HepG2 (cell line): Measurements from ENCODE around the gene CDK1. TPM values are rescaled to one million over a fixed set of nuclear protein-coding genes. Genes with fewer than 3 reads are reported as not detected.

Experiments
- ARHGAP35 ChIP-seq: sonication (generic); formaldehyde crosslinking; IDR thresholded peaks from 2 replicates; pipeline ENCODE4 v1.9.0; 2022; ENCODE audit warnings: mild to moderate bottlenecking, inconsistent platforms, moderate library complexity, missing genetic modification reagents, borderline replicate concordance
- ATF1 ChIP-seq: IDR thresholded peaks from 2 replicates; pipeline ENCODE4 v1.6.1; 2016; ENCODE audit warnings: mild to moderate bottlenecking, control low read depth
- ATF7-NPFF ChIP-seq: sonication (generic); formaldehyde crosslinking; IDR thresholded peaks from 2 replicates; pipeline ENCODE4 v1.8.1; 2023; ENCODE audit warnings: mild to moderate bottlenecking, low read depth, missing genetic modification reagents, moderate library complexity
- ATRX ChIP-seq: sonication (generic); formaldehyde crosslinking; IDR thresholded peaks from 2 replicates; pipeline ENCODE4 v1.4.0; 2020; ENCODE audit warnings: missing genetic modification reagents, borderline replicate concordance
- BORCS8-MEF2B ChIP-seq: sonication (generic); formaldehyde crosslinking; IDR thresholded peaks from 2 replicates; pipeline ENCODE4 v1.8.0; 2022; ENCODE audit warnings: mild to moderate bottlenecking, missing genetic modification reagents
- CENPX ChIP-seq: sonication (generic); formaldehyde crosslinking; IDR thresholded peaks from 2 replicates; pipeline ENCODE4 v1.9.0; 2021; ENCODE audit warnings: mild to moderate bottlenecking, missing genetic modification reagents, moderate library complexity
- CSRNP1 ChIP-seq: sonication (generic); formaldehyde crosslinking; IDR thresholded peaks from 2 replicates; pipeline ENCODE4 v1.8.1; 2023; ENCODE audit warnings: mild to moderate bottlenecking, missing genetic modification reagents
- DRAP1 ChIP-seq: IDR thresholded peaks from 2 replicates; pipeline ENCODE4 v1.6.1; 2016; ENCODE audit warnings: missing genetic modification reagents, missing compliant biosample characterization
- E2F1 ChIP-seq: sonication (generic); formaldehyde crosslinking; IDR thresholded peaks from 2 replicates; pipeline ENCODE4 v1.5.0; 2020; ENCODE audit warnings: missing genetic modification reagents
- FOXK2 ChIP-seq: fragments of 450-650 bp; IDR thresholded peaks from 2 replicates; pipeline ENCODE4 v1.6.1; 2016
- MNT ChIP-seq: fragments of 450-650 bp; IDR thresholded peaks from 2 replicates; pipeline ENCODE4 v1.6.1; 2016
- NCOA2 ChIP-seq: sonication (generic); formaldehyde crosslinking; IDR thresholded peaks from 2 replicates; pipeline ENCODE4 v1.8.0; 2022; ENCODE audit warnings: inconsistent platforms
- NFYB ChIP-seq: sonication (generic); formaldehyde crosslinking; IDR thresholded peaks from 2 replicates; pipeline ENCODE4 v1.4.0; 2020; ENCODE audit warnings: missing genetic modification reagents
- NFYC ChIP-seq: IDR thresholded peaks from 2 replicates; pipeline ENCODE4 v1.6.1; 2016; ENCODE audit warnings: missing genetic modification reagents, missing compliant biosample characterization
- NKX3-1 ChIP-seq: sonication (generic); formaldehyde crosslinking; IDR thresholded peaks from 2 replicates; pipeline ENCODE4 v1.5.0; 2020; ENCODE audit warnings: missing genetic modification reagents
- RBM39 ChIP-seq: fragments of 200-400 bp; formaldehyde crosslinking; IDR thresholded peaks from one replicate; pipeline ENCODE4 v1.6.1; 2018; ENCODE audit warnings: antibody characterized with exemption, mild to moderate bottlenecking, low read depth, low read length; ENCODE audit not compliant: poor library complexity, severe bottlenecking
- TBX3 ChIP-seq: fragments of 450-650 bp; IDR thresholded peaks from 2 replicates; pipeline ENCODE4 v1.6.1; 2017; ENCODE audit warnings: antibody characterized with exemption, mild to moderate bottlenecking, inconsistent platforms, borderline replicate concordance
- XRCC5 ChIP-seq: fragments of 200-400 bp; formaldehyde crosslinking; optimal IDR thresholded peaks from 2 replicates; pipeline ENCODE3; 2017; ENCODE audit warnings: mild to moderate bottlenecking, low read length
- ZFP1 ChIP-seq: IDR thresholded peaks from 2 replicates; pipeline ENCODE4 v1.6.1; 2016
- ZNF333 ChIP-seq: sonication (generic); formaldehyde crosslinking; IDR thresholded peaks from 2 replicates; pipeline ENCODE4 v1.4.0; 2020; ENCODE audit warnings: mild to moderate bottlenecking, missing genetic modification reagents, borderline replicate concordance
- ZNF562 ChIP-seq: sonication (generic); formaldehyde crosslinking; IDR thresholded peaks from 2 replicates; pipeline ENCODE4 v1.8.0; 2022; ENCODE audit warnings: missing genetic modification reagents, borderline replicate concordance
- ZNF564 ChIP-seq: sonication (generic); formaldehyde crosslinking; IDR thresholded peaks from 2 replicates; pipeline ENCODE4 v1.8.1; 2023; ENCODE audit warnings: mild to moderate bottlenecking, missing genetic modification reagents
- ZNF670 ChIP-seq: sonication (generic); formaldehyde crosslinking; IDR thresholded peaks from 2 replicates; pipeline ENCODE4 v1.8.0; 2022; ENCODE audit warnings: mild to moderate bottlenecking, missing genetic modification reagents, borderline replicate concordance
- ZNF782 ChIP-seq: sonication (generic); formaldehyde crosslinking; IDR thresholded peaks from 2 replicates; pipeline ENCODE4 v1.4.0; 2020; ENCODE audit warnings: missing genetic modification reagents, mild to moderate bottlenecking, borderline replicate concordance
- ZNF788 ChIP-seq: sonication (generic); formaldehyde crosslinking; IDR thresholded peaks from 2 replicates; pipeline ENCODE4 v1.5.0; 2020; ENCODE audit warnings: mild to moderate bottlenecking, missing genetic modification reagents, borderline replicate concordance
- polyA plus RNA-seq, 8 experiments: library from polyadenylated mRNA; depleted of rRNA in 3 of 8; stranded (reverse) in 7 of 8; unstranded in 1 of 8; fragments of >200 nt; fragmentation: Illumina TruSeq in 4 of 8; extraction: Trizol in 4 of 8; gene quantifications; 2 replicates each; pipeline versions ENCODE4 v1.2.1 to v1.2.3, GENCODE V29; 2011 to 2016; ENCODE audit warnings: low read depth in 4 of 8, missing spikeins in 1 of 8, mixed read lengths in 1 of 8; ENCODE audit not compliant: insufficient read depth in 1 of 8
- total RNA-seq, 5 experiments: library from RNA; depleted of rRNA; stranded (reverse); fragments of >200 nt; fragmentation: Illumina TruSeq; extraction: Trizol; gene quantifications; 2 replicates each; pipeline ENCODE4 v1.2.3, GENCODE V29; 2016; ENCODE audit warnings: low read depth in 1 of 5
- TF ChIP-seq, protein P1 (sequence below): sonication (generic); formaldehyde crosslinking; IDR thresholded peaks from 2 replicates; pipeline ENCODE4 v1.8.0; 2022; ENCODE audit warnings: missing genetic modification reagents, mild to moderate bottlenecking, borderline replicate concordance

Gene CDK1
- total and polyA plus RNA-seq, 2 of the 13 experiments (the other 11 are each of a cell fraction or from before 2014, with no cell fraction given), result 42.6 to 132 TPM

DNA sequence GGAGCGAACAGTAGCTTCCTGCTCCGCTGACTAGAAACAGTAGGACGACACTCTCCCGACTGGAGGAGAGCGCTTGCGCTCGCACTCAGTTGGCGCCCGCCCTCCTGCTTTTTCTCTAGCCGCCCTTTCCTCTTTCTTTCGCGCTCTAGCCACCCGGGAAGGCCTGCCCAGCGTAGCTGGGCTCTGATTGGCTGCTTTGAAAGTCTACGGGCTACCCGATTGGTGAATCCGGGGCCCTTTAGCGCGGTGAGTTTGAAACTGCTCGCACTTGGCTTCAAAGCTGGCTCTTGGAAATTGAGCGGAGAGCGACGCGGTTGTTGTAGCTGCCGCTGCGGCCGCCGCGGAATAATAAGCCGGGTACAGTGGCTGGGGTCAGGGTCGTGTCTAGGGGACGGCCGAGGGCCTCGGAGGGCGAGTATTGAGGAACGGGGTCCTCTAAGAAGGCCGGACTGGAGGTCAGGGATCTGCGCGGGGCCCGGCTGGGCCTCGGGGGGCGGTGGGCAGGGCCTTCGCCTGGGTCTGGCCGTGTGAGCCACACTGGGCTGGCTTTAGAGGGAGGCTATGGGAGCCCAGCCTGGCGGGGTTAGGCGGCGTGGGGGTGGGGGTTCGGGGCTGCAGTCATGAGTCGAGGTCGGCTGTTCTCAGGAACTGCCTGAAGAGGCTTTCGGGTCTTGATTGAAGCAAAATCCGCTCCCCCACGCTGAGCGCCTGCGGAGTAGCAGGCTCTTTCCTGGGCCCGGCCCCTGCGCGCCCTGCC, at the start of gene CDK1 (continued):
- TF ChIP-seq, protein P1, sequence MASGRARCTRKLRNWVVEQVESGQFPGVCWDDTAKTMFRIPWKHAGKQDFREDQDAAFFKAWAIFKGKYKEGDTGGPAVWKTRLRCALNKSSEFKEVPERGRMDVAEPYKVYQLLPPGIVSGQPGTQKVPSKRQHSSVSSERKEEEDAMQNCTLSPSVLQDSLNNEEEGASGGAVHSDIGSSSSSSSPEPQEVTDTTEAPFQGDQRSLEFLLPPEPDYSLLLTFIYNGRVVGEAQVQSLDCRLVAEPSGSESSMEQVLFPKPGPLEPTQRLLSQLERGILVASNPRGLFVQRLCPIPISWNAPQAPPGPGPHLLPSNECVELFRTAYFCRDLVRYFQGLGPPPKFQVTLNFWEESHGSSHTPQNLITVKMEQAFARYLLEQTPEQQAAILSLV (CRISPR knock-in tag), result no peak
- TF ChIP-seq ZFP1 (no peak), ATRX (no peak), ZNF564 (peak; percentile 77; the same call in 1 of the 2 replicates), ZNF782 (no peak), E2F1 (CRISPR knock-in tag) (peak; percentile 98), XRCC5 (peak; percentile 92), NFYB (CRISPR knock-in tag) (peak; percentile 90), FOXK2 (no peak), ATF7-NPFF (CRISPR knock-in tag) (peak; percentile 95), ZNF670 (CRISPR knock-in tag) (no peak), MNT (no peak), ZNF788 (no peak; the same call in 1 of the 2 replicates), NCOA2 (CRISPR knock-in tag) (0 out of 2 replicates have a peak, but pooled peaks have one; percentile 35), TBX3 (no peak), ZNF562 (CRISPR knock-in tag) (no peak), NFYC (CRISPR knock-in tag) (peak; percentile 93), RBM39 (peak; percentile 60), DRAP1 (CRISPR knock-in tag) (peak; percentile 75; the same call in 1 of the 2 replicates), CENPX (CRISPR knock-in tag) (no peak), ARHGAP35 (CRISPR knock-in tag) (no peak), BORCS8-MEF2B (CRISPR knock-in tag) (peak; percentile 97), ATF1 (CRISPR knock-in tag) (peak; percentile 67; the same call in 1 of the 2 replicates), ZNF333 (CRISPR knock-in tag) (no peak), NKX3-1 (peak; percentile 56), CSRNP1 (CRISPR knock-in tag) (peak; percentile 96)
